HG02678 (cell line): ENCODE data around the gene IMPDH2.
A peak's percentile ranks its signal among the peaks of the same experiment; 100 is the strongest.
"Not testable (repeated sequence)": the region's sequence is repeated elsewhere in the genome, so short reads cannot be mapped to it uniquely, and the experiment has no call there.

Source experiments
- ATAC-seq: cut with Tn5 transposase; IDR thresholded peaks from one replicate; pipeline ENCODE4 v1.9.1; 2021; ENCODE audit warnings: mild to moderate bottlenecking, moderate library complexity; ENCODE audit not compliant: unreplicated experiment

The IMPDH2 gene

DNA sequence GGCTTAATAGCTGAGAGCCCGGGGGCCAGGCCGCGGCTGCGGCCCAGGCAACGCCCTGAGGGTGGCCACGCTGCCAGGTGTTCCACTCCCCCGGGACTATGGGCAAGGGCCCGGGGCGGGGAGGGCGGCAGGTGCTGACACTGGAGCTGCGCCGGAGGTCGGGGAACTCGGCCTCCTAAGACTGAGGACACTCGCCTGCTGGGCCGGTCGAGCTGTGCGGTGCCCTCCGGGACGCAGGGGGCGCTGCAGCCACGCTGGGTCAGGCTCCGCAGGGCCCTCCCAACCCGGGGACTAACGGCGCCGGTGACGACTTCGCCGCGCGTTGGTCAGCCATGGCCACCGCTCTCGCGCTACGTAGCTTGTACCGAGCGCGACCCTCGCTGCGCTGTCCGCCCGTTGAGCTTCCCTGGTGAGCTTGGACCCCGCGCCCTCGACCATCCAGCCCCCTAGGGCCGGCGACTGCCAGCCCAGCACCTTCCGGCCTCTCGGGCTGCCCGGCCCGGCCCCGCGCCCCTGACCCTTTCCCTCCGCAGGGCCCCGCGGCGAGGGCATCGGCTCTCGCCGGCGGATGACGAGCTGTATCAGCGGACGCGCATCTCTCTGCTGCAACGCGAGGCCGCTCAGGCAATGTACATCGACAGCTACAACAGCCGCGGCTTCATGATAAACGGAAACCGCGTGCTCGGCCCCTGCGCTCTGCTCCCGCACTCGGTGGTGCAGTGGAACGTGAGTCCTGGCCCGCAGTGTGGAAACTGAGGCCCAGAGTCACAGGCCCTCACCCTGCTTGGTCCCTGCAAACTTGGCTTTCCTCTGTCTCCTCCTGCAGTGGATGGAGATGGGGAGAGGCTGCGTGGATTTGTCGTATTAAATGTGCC, 7.1 kb downstream of the IMPDH2 start, which contains the start of gene NDUFAF3:
Gene NDUFAF3 (plus strand): TSS at position 309 of the 875 bp plus-strand sequence. CDS start 24 bp downstream, at position 333.
- ATAC-seq = peak; percentile 58

DNA sequence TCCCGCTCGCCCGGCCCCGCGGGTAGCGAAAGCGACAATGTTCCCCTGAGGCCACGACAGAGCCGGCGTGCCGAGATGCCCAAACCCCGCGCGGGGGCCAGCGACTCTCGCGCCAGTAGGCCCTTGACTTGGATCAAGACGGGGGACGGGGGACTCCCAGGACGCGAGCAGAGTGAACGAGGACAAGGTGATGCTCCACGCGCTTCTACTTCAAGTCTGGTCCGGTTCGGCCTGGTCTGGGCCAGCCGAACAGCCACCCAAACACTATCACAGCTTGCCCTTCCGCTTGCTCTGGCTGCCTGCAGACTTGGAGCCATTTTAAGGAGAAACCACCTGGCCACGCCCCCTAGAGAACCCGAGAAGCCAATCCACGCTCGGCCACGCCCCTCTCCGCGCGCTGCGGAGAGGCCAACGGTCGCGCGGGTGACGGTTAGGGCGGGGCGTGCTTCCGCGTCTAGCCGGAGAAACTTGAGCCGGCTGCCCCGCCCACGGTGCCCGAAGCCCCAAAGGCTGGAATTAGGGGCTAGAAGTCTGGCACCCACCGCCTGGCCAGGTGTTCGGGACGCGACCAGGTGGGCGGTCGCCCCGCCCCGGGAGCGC, 7.9 kb downstream of the IMPDH2 start:
- ATAC-seq = peak; percentile 55

DNA sequence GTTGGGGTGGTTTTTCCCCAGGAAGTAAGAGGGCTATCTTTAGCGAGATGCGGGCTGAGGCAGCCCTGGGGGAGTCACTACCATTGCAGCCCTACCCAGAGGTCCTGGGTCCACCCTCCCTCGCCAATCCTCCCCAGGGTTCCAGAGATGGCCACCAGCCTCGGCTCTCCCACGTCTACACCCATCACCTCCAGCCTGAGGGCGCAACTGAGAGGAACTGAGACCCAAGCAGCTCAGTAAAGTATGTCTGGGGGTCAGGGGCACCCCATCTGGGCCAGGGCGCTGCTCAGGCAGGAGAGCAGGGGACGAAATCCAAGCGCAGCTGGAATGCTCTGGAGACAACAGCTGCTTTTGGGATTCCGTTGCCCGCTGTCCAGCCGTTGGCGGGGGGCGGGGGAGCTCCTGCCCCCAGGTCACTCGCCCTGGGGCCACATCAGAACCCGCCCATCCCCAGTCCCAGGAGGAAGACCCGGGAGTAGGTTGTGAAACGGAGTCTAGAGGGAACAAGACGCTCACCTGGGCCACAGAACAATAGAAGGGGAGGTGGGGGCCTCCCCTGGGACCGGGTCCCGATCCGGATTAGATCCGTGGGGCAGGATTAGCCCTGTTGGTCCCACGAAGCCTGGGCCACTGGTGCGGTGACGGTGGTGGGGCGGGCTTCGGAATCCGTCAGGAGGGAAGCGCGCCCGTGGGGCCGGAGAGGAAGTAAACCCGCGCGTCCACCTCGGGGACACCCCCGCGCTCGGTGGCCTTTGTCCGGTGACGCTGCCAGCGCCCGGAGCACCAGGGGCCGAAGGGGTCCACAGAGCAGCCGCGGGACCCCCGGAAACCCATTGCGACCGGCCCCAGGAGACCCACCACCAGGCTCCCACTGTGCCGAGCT, 8.6 kb downstream of the IMPDH2 start:
- no peak for ATAC-seq

DNA sequence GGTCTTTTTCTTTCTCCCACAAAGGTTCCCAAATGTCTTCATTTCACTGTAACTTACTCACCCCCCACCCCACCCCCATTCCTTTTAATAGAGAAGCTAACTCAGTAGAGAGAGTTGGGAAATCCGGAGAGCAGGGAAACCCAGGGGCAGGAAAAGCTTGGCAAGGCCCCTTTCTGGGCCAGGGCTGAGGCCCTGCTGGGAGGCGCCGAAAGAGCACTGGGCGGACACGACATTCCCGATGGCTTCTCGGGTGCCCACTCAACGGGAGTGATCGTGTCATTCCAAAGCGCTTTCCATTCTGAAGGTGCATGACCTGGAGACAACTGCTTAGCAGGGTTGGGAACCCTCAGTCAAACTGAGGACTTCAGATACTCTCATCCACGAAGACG, 9.3 kb downstream of the IMPDH2 start:
- ATAC-seq = no peak

DNA sequence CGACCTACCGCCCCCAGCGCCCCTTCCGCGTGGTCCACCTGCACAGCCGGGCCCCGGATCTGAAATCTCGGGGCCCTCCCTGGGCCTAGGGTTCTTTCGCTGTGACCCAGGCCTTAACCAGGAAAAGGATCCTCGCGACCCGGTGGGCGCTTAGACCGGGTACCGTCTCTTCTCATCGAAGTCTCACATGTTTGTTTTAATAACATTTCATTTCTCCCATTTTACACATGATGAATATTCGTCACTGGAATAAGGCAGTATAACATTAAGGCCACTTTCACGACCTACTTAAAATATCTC, 10.5 kb downstream of the IMPDH2 start:
- ATAC-seq = no peak

DNA sequence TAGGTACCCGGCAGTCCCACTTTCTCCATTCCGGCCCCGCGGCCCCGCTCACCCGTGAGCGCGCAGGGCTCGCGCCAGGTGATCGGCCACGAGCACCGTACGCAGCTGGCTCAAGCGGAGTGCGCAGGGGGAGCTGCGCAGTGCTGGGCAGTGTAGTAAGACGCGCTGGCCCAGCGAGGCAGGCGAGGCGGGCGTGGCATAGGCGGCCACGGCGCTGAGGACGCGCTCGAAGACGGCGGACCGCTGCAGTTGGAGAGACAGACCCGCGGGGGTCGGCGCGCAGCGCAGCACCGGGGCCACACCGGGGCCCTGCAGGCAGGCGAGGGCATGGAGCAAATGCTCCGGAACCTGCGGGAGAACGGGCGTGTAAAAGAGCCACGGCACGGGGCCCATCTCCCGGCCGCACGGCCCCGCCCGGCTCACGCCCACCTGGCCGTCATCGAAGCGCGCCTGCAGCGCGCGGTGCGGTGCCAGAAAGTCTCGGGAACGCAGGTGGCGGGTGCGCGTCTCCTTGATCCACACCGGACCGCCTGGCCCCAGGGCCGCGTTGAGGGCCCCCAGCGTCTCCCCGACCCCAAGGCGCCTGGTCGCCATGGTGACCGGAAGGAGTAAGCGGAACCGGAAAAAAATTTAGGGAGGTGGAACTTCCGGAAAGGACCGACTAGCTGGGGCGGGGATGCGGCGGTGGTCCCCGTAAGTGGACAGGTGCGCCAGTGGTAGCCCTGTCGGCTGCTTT, 11.1 kb downstream of the IMPDH2 start, which contains the start of gene DALRD3:
Gene DALRD3 (minus strand): TSS at position 610 of the 736 bp plus-strand sequence. CDS start 16 bp downstream, at position 594.
- no peak for ATAC-seq

DNA sequence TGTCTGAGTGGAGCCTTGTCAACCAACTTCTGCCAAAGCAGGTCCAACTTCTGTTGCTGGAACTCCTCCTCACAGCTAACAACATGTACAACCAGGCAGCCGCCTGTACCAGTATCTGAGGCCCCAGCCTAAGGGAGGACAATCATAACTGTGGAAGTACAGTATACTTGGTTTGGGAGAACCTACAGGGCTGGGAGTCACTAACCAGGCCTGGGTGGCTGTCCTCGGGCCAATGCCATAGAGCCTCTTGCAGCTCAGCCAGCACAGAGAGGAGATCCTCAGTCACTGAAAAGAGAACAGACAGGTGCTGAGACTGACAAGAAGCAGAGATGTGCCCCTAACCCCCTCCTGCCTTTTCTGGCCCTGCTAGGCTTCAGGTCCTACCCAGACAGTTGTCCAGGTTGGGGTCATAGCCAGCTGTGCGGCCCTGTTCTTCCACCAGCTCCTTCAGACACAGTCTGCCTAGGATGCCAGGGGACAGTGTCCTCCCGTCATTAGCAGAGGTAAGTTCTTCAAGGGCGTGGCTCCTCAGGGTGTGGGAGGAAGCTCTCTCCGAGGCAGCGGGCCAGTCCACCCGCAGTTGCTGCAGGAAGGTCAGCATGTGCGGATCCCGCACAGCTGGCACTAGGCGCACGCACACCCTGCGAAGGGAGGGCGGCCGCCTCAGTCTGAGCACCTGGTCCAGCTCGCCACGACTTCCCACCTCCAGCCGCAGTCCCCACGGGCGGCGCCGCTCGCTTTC, 11.8 kb downstream of the IMPDH2 start:
- ATAC-seq = no peak

DNA sequence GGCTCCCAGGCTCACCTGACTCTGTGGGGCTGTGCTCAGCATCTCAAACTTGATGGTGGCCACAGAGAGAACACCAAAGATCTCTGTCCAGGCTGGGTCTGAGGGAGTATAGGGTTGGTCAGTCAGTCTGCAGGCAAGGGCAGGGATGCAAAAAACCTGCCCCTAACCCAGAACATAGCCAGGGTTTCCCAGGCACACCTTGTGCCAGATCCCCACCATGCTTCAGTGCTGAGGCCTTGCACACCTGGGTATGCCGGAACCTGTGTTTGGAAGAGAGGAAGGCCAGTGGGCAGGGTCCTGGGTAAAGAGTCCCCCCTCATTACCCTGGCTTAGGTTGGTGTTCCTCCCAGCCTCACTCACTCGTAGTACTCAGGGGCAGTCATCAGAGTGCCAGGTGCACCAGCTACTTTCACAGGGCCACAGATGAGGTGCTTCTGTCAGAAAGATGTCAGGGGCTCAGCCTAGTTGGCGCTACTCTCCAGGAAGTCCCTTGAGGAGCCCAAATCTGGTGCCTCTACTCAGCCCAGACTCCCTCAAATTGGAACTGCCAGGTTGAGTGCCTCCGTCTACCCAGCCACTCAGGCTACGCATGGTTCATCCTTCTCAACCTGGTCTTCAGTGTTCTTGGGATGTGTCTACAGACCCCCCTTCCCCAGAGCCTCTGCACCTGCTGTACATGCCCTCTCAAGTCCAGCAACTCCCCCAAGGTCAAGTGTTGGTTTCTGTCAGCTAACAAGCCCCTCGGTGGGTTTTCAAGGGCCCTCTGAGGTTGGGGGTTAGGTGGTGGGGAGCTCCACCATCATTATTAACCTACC, 12.6 kb downstream of the IMPDH2 start:
- ATAC-seq = no peak

DNA sequence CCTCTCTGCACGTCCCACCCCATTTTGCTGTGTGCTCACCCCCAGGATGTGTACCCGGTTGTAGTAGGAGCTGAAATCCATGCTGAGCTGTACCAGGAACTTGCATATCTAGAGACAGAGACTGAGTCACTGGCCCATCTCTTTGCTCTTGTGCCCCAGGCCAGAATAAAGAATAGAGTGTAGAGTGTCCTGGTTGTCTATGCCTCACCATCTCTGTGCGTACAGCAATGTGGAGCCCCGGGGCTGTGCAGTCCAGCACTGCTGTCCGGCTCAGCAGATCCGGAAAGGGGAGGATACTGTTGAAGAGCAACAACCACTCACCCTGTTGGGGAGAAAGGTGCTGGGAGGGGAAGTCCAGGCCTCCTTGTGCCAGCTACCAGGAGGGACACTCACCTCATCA, 13.4 kb downstream of the IMPDH2 start:
- ATAC-seq = no peak

DNA sequence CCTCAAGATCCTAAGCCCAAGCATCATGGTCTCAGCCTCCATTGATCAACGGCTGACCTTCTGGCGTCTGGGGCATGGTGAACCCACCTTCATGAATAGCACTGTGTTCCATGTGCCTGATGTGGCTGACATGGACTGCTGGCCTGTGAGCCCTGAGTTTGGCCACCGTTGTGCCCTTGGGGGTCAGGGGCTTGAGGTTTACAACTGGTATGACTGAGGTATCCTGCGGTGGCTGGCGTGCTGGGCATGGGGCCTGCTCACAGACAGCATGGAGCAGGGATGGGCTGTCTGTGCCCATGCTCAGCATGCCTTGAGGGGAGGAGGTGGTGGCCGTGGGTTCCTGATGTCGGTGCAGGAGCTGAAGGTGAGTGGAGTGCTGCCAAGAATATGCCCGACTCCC, 14.1 kb downstream of the IMPDH2 start:
- no peak for ATAC-seq

DNA sequence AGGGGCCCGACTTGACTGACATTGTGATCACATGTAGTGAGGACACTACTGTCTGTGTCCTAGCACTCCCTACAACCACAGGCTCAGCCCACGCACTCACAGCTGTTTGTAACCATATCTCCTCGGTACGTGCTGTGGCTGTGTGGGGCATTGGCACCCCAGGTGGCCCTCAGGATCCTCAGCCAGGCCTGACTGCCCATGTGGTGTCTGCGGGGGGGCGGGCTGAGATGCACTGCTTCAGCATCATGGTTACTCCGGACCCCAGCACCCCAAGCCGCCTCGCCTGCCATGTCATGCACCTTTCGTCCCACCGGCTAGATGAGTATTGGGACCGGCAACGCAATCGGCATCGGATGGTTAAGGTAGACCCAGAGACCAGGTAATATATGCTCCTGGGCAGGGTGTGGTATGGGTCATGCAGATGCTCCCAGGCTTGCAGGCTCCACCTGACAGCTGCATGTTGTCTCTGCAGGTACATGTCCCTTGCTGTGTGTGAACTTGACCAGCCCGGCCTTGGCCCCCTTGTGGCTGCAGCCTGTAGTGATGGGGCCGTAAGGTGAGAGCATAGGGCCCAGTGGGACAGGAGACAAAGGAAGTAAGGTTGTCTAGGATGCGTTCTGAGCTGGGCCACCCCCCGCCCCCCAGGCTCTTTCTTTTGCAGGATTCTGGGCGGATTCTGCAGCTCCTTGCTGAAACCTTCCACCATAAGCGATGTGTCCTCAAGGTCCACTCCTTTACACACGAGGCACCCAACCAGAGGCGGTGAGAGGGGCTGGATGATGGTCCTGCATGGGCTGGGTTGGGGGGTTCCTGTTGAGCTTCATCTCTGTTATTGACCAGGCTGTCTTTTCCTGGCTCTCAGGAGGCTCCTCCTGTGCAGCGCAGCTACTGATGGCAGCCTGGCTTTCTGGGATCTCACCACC, 15.2 kb downstream of the IMPDH2 start:
- no peak for ATAC-seq

DNA sequence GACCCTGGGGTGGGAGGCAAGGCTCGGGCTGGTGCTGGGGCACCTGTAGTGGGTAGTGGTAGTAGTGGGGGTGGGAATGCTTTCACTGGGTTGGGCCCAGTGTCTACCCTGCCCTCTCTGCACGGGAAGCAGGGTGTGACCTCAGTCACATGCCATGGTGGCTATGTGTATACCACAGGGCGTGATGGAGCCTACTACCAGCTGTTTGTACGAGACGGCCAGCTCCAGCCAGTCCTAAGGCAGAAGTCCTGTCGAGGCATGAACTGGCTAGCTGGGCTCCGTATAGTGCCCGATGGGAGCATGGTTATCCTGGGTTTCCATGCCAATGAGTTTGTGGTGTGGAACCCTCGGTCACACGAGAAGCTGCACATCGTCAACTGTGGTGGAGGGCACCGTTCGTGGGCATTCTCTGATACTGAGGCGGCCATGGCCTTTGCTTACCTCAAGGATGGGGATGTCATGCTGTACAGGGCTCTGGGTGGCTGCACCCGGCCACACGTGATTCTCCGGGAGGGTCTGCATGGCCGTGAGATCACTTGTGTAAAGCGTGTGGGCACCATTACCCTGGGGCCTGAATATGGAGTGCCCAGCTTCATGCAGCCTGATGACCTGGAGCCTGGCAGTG, 16.0 kb downstream of the IMPDH2 start:
- ATAC-seq = no peak

DNA sequence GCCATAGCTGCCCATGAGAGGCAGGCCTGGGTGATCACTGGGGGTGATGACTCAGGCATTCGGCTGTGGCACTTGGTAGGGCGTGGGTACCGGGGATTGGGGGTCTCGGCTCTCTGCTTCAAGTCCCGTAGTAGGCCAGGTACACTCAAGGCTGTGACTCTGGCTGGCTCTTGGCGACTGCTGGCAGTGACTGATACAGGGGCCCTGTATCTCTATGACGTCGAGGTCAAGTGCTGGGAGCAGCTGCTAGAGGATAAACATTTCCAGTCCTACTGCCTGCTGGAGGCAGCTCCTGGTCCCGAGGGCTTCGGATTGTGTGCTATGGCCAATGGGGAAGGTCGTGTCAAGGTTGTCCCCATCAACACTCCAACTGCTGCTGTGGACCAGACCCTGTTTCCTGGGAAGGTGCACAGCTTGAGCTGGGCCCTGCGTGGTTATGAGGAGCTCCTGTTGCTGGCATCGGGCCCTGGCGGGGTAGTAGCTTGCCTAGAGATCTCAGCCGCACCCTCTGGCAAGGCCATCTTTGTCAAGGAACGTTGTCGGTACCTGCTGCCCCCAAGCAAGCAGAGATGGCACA, 16.7 kb downstream of the IMPDH2 start:
- ATAC-seq = no peak

DNA sequence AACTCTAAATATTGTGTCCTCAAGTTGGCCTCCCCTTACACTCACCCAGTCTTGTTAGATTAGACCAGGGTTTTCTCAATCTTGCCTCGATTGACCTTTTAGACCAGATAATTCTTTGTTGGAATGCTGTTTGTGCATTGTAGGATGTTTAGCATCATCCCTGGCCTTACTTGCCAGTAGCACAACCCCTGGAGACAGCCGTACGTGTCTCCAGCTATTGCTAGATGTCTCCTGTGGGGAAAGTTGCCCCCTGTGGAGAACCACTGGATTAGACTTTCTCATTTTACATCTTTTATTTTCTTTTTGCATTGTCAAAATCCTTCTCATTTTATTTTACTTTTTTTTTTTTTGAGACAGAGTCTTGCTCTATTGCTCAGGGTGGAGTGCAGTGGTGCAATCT, 19.8 kb downstream of the IMPDH2 start:
- ATAC-seq = no peak

DNA sequence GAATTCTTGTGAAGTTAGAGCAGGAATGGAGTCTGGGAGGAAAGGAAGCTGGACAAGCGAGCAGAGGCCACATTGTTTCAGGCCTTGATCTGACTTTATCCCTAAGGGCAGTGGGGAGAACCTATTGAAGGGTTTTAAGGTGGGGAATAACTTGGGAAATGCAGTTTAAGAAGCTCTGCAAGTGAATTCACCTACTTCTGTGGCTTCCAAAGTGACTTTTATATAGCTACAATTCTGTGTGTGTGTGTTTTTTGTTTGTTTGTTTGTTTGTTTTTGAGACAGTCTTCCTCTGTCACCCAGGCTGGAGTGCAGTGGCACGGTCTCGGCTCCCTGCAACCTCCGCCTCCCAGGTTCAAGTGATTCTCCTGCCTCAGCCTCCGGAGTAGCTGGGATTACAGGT, 20.6 kb downstream of the IMPDH2 start:
- not testable (repeated sequence) for ATAC-seq

DNA sequence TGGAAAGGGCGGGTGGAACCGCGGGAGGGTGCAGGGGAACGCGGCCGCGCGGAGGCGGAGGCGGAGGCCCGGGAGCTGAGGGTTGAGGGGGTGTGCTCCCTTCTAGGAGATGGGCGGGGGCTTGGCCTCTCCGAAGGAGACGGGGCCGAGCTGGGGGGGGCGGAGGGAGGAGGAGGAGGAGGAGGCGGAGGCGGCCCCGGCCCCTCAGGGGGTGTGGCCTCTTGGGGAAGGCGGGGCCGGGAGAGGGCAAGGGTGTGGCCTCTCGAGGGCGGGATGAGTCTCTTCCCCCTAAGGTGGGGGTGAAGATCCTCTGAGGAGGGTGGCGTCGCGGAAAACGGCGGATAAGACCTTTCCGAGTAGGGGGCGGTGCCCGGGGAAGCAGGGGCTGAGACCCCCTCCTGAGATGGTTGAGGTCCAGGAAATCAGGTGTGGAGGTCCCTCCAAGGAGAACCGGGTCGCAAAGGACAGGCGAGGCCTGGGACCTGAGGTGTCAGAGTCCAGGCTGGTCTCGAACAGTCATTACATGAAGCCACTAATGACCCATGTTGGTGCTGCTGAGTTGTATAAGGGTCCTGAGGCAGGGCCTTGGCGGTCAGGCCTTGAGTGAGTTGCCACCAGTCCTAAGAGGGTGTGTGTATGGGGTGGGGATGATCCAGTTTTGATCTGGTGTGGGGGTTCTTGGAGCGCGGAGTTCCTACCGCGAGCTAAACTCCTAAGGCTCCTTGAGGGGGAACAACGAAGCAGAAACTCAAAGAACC, 21.2 kb downstream of the IMPDH2 start:
- ATAC-seq = peak; percentile 37
